Stomach (tissue), 9 donors: Measurements from ENCODE around the gene COMTD1. TPM values are rescaled to one million over a fixed set of nuclear protein-coding genes. Genes with fewer than 3 reads are reported as not detected.

Source experiments
- DNase-seq, 2 donors: peaks; one replicate each; pipeline versions ENCODE4 v3.0.0 to v3.0.0-alpha.2; 2013 to 2019
- H3K27ac ChIP-seq, 5 donors: fragments of 200-600 bp in 4 of 5; sonication (generic) in 4 of 5; one replicate each; pipeline ENCODE4 v1.5.1; 2013 to 2019; ENCODE audit warnings: mild to moderate bottlenecking in 1 of 5, moderate library complexity in 1 of 5
- H3K27me3 ChIP-seq, 3 donors: fragments of 200-600 bp; sonication (generic); one replicate each; pipeline ENCODE4 v1.5.1; 2017 to 2019; ENCODE audit warnings: mixed run types in 1 of 3
- H3K36me3 ChIP-seq, 4 donors: fragments of 200-600 bp; sonication (generic); 1 replicate in 3 of 4; 2 replicates in 1 of 4; pipeline ENCODE4 v1.5.1; 2016 to 2019
- H3K4me1 ChIP-seq, 4 donors: fragments of 200-600 bp; sonication (generic); one replicate each; pipeline ENCODE4 v1.5.1; 2016 to 2019
- H3K4me3 ChIP-seq, 4 donors: fragments of 200-600 bp; sonication (generic) in 3 of 4; one replicate each; pipeline ENCODE4 v1.5.1; 2016 to 2019; ENCODE audit warnings: mild to moderate bottlenecking in 1 of 4
- H3K9me3 ChIP-seq, 4 donors: fragments of 200-600 bp; sonication (generic); one replicate each; pipeline ENCODE4 v1.5.1; 2016 to 2019
- EP300 ChIP-seq: sonication (generic); formaldehyde crosslinking; IDR thresholded peaks from one replicate; pipeline ENCODE4 v1.6.1; 2017; ENCODE audit warnings: antibody characterized with exemption
- POLR2A ChIP-seq, 4 donors: fragments of 450-650 bp; IDR thresholded peaks; one replicate each; pipeline ENCODE4 v1.6.1; 2016; ENCODE audit warnings: antibody characterized with exemption in 4 of 4, control low read depth in 2 of 4, mild to moderate bottlenecking in 1 of 4, moderate library complexity in 1 of 4
- POLR2AphosphoS5 ChIP-seq, 3 donors: sonication (generic); formaldehyde crosslinking; IDR thresholded peaks; one replicate each; pipeline ENCODE4 v1.6.1; 2016; ENCODE audit warnings: antibody characterized with exemption in 3 of 3
- WGBS, 5 donors: extraction: QIAGEN DNeasy Blood & Tissue Kit in 3 of 5; methylation state at CpG; one replicate each; pipeline versions ENCODE4 v1.1.5 to v1.1.7; 2013 to 2018; 5-methylcytosine and 5-hydroxymethylcytosine counted together
- intact Hi-C: fragments of 100-400 bp; cut with DNase I; formaldehyde crosslinking; loops from one replicate; pipeline ENCODE4 v1.15.1; 2023; ENCODE audit warnings: low total_unique reads
- polyA plus RNA-seq, 3 donors: library from polyadenylated mRNA; stranded (reverse); fragments of 200-250 nt; gene quantifications; one replicate each; pipeline ENCODE4 v1.2.3, GENCODE V29; 2013
- total RNA-seq, 5 donors: library from RNA; depleted of rRNA; stranded (reverse); fragments of >200 nt; gene quantifications; one replicate each; pipeline versions ENCODE4 v1.1.0 to v1.2.3, GENCODE V29; 2014 to 2016
- TF ChIP-seq, protein P1 (sequence below), 7 experiments: fragments of 450-650 bp in 4 of 7; fragments of 200-600 bp in 3 of 7; sonication (generic) in 3 of 7; IDR thresholded peaks; one replicate each; pipeline ENCODE4 v1.5.1; 2016 to 2019; ENCODE audit warnings: antibody characterized with exemption in 7 of 7, control low read depth in 2 of 7, mild to moderate bottlenecking in 1 of 7
- donor health status: healthy with polysubstance abuse.
- donor health status: Bipolar disorder and iron deficiency.
- donor health status: healthy.

COMTD1 gene
- total and polyA plus RNA-seq, 8 donors: 15.4 to 446 (median 119) TPM

DNA sequence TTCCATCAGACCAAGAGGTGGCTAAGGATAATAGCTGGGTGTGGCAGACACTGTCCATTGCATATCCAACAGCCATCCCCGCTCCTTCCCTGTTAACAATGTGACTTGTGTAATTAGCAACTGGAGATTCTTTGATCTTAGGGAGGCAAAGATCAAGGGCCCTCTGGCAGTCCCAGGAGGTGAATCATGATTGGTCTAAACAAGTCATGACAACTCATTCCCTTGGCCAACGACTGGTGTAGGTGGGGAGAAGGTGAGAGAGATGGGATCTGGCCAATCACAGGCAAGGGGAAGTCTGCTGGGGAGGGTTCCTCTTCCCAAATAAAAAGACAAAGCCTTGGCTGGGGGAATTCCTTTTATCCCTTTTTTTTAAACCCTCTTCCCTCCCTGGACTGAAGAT, 46.2 kb upstream of the COMTD1 start:
- no peak for DNase-seq
- TF ChIP-seq POLR2A (IDR thresholded peaks at IDR 0.05): no peak
- TF ChIP-seq, protein P1, sequence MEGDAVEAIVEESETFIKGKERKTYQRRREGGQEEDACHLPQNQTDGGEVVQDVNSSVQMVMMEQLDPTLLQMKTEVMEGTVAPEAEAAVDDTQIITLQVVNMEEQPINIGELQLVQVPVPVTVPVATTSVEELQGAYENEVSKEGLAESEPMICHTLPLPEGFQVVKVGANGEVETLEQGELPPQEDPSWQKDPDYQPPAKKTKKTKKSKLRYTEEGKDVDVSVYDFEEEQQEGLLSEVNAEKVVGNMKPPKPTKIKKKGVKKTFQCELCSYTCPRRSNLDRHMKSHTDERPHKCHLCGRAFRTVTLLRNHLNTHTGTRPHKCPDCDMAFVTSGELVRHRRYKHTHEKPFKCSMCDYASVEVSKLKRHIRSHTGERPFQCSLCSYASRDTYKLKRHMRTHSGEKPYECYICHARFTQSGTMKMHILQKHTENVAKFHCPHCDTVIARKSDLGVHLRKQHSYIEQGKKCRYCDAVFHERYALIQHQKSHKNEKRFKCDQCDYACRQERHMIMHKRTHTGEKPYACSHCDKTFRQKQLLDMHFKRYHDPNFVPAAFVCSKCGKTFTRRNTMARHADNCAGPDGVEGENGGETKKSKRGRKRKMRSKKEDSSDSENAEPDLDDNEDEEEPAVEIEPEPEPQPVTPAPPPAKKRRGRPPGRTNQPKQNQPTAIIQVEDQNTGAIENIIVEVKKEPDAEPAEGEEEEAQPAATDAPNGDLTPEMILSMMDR (IDR thresholded peaks at IDR 0.05): no peak
- TF ChIP-seq EP300: no peak
- TF ChIP-seq POLR2AphosphoS5 (IDR thresholded peaks at IDR 0.05): no peak

DNA sequence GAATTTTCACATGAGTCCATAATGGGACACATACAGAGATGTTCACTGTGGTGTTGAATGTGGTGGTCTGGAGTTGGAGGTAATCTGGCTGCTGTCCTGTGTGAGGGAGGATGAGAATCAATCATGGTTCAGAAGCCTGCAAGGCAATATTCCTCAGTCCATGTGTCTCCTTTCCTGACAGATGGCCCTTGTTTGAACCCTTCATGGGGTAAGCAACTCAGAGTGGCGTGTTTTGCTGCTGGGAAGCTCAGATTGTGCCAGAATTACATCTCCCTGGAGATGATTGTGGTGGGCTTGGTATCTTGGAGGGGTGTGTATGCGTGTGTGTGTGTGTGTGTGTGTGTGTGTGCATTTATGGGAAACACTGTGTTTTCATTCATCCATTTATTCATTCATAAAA, 44.5 kb upstream of the COMTD1 start:
- WGBS, 5 donors: 53 to 86% (median 74%) methylated on average over 2 of the region's 2 CpGs
- Histone ChIP-seq H3K27ac (no peak overlapping the region), H3K9me3 (no peaks in the 10 kb centered on the region), H3K27me3 (no peaks in the 10 kb centered on the region), H3K4me3 (no peak overlapping the region), H3K36me3 (no peaks in the 10 kb centered on the region), H3K4me1 (peaks cover 0 to 26% (median 7%) of the 10 kb centered on the region in 4 donors)
- DNase-seq: no peak
- TF ChIP-seq POLR2A (IDR thresholded peaks at IDR 0.05): no peak
- TF ChIP-seq POLR2AphosphoS5 (IDR thresholded peaks at IDR 0.05): no peak
- intact Hi-C loops: no loop called here

More for the DNA sequence above, 46.2 kb upstream of the COMTD1 start:
- H3K4me3 ChIP-seq: no peak overlapping the region
- H3K9me3 ChIP-seq: no peaks in the 10 kb centered on the region
- H3K27ac ChIP-seq: no peak overlapping the region
- WGBS, 5 donors: 60 to 80% (median 64%) methylated on average over 2 of the region's 2 CpGs
- H3K27me3 ChIP-seq: no peaks in the 10 kb centered on the region
- H3K4me1 ChIP-seq: peaks cover 0 to 16% (median 7%) of the 10 kb centered on the region in 4 donors
- intact Hi-C loops: no loop called here
- H3K36me3 ChIP-seq: no peaks in the 10 kb centered on the region

DNA sequence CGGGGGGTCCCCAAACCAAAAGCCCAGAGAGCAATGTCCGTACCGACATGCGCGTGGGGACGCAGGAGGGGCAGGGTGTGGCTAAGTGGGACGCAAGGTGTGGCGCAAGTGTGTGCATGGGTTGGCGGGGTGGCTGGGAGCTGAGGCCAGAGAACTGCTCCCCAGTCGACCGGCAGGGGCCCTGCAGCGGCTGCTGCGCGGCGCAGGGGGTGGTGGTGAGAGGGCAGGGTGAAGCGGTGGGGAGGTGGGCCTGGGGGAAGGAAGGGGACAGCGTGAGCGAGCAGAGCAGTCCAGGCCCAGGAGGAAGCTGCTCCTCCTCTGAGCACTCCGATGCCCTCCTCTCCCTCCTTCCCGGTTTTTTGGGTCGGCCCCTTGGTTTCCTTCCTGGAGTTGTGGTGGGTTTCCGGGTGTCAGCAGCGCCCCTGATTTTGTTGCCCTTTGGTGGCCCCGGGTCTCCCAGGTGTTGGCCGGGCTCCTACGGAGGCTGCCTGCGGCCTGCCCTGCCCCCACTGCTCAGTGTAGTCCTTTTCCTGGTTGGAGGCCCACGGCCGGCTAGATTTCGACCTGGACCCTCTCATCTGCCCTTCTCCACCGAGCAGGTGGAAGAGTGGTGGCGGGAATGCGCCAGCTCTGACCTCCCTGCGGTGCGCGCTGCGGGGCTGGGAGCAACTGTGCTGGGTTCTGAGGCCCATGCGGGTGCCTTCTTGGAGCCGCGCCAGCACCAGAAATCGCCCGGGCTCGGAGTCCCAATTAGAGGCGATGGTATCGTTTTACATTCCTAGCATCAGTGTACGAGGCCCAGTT, 40.5 kb upstream of the COMTD1 start:
- Histone ChIP-seq H3K36me3 (no peaks in the 10 kb centered on the region), H3K4me3 (peak overlapping the region; percentile 19 to 43 (median 30)), H3K9me3 (no peaks in the 10 kb centered on the region), H3K27me3 (no peaks in the 10 kb centered on the region), H3K27ac (peak overlapping the region in 4 of 5 donors; percentile 35 to 89 (median 72)), H3K4me1 (peaks cover 0 to 13% (median 0%) of the 10 kb centered on the region in 4 donors)
- TF ChIP-seq POLR2A (IDR thresholded peaks at IDR 0.05) (no peak), POLR2AphosphoS5 (IDR thresholded peaks at IDR 0.05) (peak in 1 of 3 donors; percentile 71), EP300 (no peak)
- 31 to 62% (median 56%) methylated on average over 41 to 46 of the region's 46 CpGs for WGBS, 5 donors
- intact Hi-C loops: no loop called here
- peak; percentile 28 to 71 for DNase-seq

DNA sequence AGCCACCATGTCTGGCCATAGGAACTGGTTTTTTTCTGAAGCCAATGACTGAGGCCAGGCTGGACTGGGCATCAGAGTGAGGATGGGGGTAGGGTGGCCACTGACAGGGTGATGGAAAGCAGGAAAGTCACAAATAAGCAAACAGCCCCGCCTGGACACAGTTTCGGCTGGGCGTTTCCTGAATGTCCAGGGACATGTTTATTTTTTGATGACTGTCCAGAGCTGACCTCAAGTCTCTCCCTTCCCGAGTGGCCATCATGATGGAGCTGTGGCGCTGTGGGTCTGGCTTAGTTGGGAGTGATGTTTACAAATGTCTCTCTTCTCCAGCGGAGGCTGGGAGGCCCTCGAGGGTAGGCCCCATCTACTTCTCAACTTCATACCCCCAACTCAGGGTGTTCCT, 37.1 kb upstream of the COMTD1 start:
- intact Hi-C loops: no loop called here
- H3K27ac ChIP-seq: no peak overlapping the region

DNA sequence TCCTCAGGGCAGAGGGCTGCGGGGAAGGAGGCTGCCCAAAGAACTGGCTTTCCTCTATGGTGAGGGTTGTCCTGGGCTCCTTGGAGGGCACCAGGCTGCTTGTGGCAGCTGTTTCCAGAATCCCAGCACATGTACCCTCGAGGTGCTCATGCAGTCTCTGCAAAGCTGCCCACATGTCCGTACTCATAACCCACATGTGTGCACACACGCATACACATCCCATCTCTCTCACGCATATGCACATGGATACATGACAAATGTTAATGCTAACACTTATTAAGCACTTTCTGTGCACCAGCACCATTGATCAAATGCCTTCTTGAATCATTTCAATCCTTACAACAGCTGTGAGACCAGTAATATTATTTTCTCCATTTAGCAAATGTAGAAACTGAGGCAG, 36.3 kb upstream of the COMTD1 start:
- intact Hi-C loops: no loop called here
- no peak for TF ChIP-seq POLR2AphosphoS5 (IDR thresholded peaks at IDR 0.05)
- TF ChIP-seq, protein P1 (IDR thresholded peaks at IDR 0.05): no peak
- TF ChIP-seq POLR2A (IDR thresholded peaks at IDR 0.05): no peak
- no peak for TF ChIP-seq EP300
- no peaks in the 10 kb centered on the region for H3K36me3 ChIP-seq
- peaks cover 0 to 13% (median 0%) of the 10 kb centered on the region in 4 donors for H3K4me1 ChIP-seq
- H3K27ac ChIP-seq: no peak overlapping the region
- H3K4me3 ChIP-seq: no peak overlapping the region
- WGBS, 5 donors: 91 to 95% (median 94%) methylated on average over 5 of the region's 5 CpGs
- DNase-seq: no peak
- H3K9me3 ChIP-seq: no peaks in the 10 kb centered on the region
- H3K27me3 ChIP-seq: no peaks in the 10 kb centered on the region

More for the DNA sequence above, 37.1 kb upstream of the COMTD1 start:
- H3K4me1 ChIP-seq: peaks cover 0 to 13% (median 0%) of the 10 kb centered on the region in 4 donors
- H3K27me3 ChIP-seq: no peaks in the 10 kb centered on the region
- H3K9me3 ChIP-seq: no peaks in the 10 kb centered on the region
- peak; percentile 48 to 57 for DNase-seq
- WGBS, 5 donors: 35 to 41% (median 39%) methylated on average over 7 of the region's 7 CpGs
- no peaks in the 10 kb centered on the region for H3K36me3 ChIP-seq
- H3K4me3 ChIP-seq: no peak overlapping the region
- TF ChIP-seq POLR2A (IDR thresholded peaks at IDR 0.05) (no peak), POLR2AphosphoS5 (IDR thresholded peaks at IDR 0.05) (no peak), EP300 (no peak)
- TF ChIP-seq, protein P1 (IDR thresholded peaks at IDR 0.05): no peak
